Putamen (tissue), 1 donor: ENCODE results near the gene GALT.

Experiments used
- DNase-seq: peaks from one replicate; pipeline ENCODE4 v3.0.0-alpha.2; 2016; ENCODE audit warnings: low spot score

GALT gene

GRCh38 chr9:34651876-34652601 is 5.6 kb downstream of the GALT start, which contains the start of gene IL11RA:
TSS of gene IL11RA (plus strand) at chr9:34652185. CDS start at chr9:34655218, 3,033 bp downstream.
- peak; percentile 89 for DNase-seq

- no peak for DNase-seq
Observed at GRCh38 chr9:34652602-34653000, 6.1 kb downstream of the GALT start.

GRCh38 chr9:34653151-34654072 is 6.9 kb downstream of the GALT start:
- no peak for DNase-seq

- peak; percentile 78 for DNase-seq
Observed at GRCh38 chr9:34654323-34655051, 8.0 kb downstream of the GALT start.

DNA sequence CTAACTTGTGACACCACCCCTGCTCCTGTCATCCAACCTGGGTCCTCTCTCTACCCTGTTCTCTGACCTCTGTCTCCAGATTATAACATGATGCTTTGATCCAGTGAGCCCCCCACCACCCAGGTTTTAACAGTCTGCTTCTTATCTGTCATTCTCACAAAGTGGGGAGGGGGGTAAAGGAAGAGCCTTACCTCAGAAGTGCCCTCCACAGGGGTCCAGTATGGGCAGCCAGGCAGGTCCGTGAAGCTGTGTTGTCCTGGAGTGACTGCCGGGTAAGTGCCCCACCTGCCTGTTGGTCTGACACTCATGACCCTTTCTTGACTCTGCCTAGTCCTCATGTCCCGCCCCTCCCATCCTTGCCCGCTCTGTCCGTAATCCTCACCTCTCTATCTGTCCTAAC is 8.9 kb downstream of the GALT start:
- no peak for DNase-seq

DNA sequence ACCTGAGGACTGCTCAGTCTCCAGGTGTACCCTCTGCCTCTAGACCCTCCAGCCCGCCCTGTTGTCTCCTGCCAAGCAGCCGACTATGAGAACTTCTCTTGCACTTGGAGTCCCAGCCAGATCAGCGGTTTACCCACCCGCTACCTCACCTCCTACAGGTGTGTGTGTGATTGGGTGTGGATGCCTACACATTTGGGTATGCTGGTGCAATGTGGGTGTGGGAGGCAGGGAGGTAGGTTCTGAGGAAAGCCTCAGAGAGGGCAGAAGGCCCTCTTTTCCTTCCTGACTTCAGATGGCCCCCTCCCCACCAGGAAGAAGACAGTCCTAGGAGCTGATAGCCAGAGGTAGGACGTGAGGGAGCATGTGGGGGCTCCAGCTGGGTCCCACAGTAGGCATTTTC is 10.5 kb downstream of the GALT start:
- no peak for DNase-seq

- no peak for DNase-seq
Observed at GRCh38 chr9:34658461-34658860, 12.0 kb downstream of the GALT start.

GRCh38 chr9:34659592-34660253 is 13.2 kb downstream of the GALT start:
- DNase-seq, result no peak

- DNase-seq, result no peak
Observed at GRCh38 chr9:34662526-34663302, 16.2 kb downstream of the GALT start, which contains the start of gene CCL27. TSS of gene CCL27 (minus strand) at chr9:34662657. CDS start at chr9:34662633, 24 bp downstream.

DNA sequence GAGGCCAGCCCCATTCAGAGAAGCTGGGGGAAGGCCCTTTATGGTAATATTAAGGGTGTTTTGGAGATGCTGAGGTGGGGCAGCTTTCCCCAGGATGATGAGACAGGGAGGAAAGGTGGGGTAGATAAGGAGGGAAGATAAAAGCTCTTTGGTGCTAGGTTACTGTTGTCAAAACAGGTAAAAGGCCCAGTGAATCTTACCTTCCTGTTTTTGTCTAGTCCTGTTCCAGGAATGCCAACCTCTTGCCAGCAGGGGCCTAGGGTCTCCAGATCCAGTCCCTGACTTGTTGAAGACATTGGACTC is 16.8 kb downstream of the GALT start:
- DNase-seq, result no peak

DNA sequence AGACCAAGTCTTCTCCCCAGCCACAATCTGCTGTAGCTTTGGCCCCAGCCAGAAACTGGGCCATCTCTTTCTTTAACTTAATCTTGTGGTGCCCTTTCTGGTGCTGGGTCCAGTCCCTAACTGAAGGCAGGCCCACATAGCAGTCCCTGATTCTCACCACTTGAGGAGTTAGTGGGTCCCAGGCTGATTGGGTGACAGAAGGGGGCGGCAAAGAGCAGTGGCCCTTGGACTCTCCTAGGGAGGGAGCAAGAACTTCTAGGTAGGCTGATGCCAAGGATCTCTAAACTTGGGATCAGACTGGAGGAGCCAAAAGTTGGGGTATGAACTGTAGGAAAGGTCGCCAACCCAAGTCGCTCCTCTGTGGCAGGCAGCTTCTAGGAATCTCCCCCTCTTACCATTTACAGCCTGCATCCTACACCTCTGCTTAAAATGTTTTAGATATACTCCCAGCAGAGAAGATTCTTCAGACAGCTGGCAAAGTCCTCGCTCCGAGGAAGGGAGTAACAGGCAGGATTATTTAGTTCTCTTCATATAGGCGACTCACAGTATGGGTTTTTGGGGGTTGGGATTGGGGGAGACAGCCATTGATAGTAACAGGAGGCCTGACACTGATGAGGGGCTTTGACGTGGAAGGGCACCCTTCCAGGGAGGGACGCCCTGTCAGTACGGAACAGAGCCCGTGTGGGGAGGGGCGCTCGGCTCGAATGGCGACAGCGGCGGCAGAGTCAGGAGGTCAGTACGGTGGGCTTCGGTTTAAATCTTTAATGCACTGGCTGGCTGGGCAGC is 18.0 kb downstream of the GALT start:
- DNase-seq, result peak; percentile 70

GRCh38 chr9:34665067-34665380 is 18.5 kb downstream of the GALT start:
- no peak for DNase-seq

- DNase-seq, result peak; percentile 95
Observed at GRCh38 chr9:34665381-34666250, 19.1 kb downstream of the GALT start.

- DNase-seq, result no peak
Observed at GRCh38 chr9:34669809-34670562, 23.5 kb downstream of the GALT start.

DNA sequence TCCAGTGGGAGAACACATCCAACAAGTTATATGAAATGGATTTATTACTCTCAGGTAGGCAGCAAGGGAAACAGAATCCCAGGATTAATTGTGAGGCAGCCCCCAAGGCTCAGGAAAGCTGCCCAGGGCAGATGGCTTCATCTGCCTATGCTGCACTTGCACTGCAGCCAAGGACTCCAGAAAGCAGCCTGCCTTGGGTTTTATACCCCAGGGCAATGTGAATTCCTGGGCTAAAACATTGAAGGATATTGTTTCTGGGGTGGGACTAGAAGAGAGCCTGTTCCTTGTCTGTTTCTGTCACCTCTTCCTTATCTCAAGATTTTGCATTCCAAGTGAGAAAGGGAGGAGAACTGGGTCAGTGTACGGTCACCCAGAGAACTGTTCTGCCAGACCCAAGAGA is 24.8 kb downstream of the GALT start:
- no peak for DNase-seq

- no peak for DNase-seq
Observed at GRCh38 chr9:34674440-34674839, 28.0 kb downstream of the GALT start.

DNA sequence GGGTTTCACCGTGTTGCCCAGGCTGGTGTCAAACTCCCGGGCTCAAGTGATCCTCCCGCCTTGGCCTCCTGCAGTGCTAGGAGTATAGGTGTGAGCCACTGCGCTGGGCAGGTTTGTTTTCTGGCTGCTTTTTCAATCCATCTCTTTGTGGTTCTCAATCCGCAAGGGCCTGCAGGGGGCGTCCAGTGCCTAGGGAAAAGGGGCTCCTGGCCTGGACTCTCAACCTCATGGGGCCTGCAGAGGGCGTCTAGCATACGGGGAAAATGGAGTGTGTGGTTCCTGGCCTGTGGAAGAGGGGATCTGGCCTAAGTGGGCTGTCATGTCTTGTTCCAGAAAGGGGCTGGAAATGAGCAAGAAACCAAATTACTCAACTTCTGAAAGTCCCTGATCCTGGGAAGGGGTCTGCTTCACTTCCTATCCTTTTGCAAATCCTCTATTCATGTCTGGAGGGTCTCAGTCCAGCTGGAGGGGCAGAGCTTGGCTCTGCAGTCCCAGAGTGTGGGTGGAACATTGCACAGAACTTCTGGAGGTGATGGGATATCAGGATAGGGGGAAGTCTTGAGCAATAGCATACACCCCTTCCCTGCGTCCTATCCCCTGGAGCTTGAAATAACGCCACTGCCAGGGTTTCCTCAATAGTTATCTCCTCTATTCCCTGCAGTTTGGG is 28.7 kb downstream of the GALT start:
- DNase-seq, result no peak

DNA sequence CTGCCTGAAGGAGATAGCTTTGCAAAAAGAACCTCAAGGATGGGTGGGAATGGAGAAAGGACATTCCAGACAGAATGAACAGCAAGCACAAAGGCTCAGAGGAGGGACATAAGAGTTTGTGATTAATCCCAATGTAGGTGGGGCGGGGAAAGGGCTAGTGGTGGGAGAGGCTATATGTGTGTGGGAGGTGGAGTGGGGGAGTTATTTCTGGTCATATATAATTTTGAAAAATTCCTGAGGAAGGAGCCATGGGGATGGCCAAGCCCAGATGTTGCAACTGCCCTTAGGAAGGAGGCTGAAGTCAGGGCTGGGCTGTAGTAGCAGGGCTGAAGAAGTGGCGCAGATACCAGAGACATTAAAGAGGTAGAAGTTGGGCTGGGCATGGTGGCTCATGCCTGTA is 29.4 kb downstream of the GALT start:
- DNase-seq, result no peak
